GM12872 (cell line): Measurements from ENCODE around the gene KHDC1L.

Source experiments
- TF ChIP-seq, protein P1 (sequence below): IDR thresholded peaks from 3 replicates; pipeline ENCODE4 v1.5.1; 2011; ENCODE audit warnings: low read depth, mild to moderate bottlenecking, low read length, moderate library complexity; ENCODE audit not compliant: insufficient read depth

The KHDC1L gene

GRCh38 chr6:73174646-73175045 lies 50.6 kb downstream of the KHDC1L start:
- TF ChIP-seq, protein P1, sequence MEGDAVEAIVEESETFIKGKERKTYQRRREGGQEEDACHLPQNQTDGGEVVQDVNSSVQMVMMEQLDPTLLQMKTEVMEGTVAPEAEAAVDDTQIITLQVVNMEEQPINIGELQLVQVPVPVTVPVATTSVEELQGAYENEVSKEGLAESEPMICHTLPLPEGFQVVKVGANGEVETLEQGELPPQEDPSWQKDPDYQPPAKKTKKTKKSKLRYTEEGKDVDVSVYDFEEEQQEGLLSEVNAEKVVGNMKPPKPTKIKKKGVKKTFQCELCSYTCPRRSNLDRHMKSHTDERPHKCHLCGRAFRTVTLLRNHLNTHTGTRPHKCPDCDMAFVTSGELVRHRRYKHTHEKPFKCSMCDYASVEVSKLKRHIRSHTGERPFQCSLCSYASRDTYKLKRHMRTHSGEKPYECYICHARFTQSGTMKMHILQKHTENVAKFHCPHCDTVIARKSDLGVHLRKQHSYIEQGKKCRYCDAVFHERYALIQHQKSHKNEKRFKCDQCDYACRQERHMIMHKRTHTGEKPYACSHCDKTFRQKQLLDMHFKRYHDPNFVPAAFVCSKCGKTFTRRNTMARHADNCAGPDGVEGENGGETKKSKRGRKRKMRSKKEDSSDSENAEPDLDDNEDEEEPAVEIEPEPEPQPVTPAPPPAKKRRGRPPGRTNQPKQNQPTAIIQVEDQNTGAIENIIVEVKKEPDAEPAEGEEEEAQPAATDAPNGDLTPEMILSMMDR, result no peak
